Naive thymus-derived CD4-positive, alpha-beta T cell (primary cell): ENCODE data around the gene PCGF5. TPM values are rescaled to one million over a fixed set of nuclear protein-coding genes. Genes with fewer than 3 reads are reported as not detected.
"Not testable (repeated sequence)": the region's sequence is repeated elsewhere in the genome, so short reads cannot be mapped to it uniquely, and the experiment has no call there.

Experiments used
- ATAC-seq: fragments of 150-1000 bp; cut with Tn5 transposase; 2 replicates; pipeline ENCODE4 v1.10.0; 2021; ENCODE audit warnings: mild to moderate bottlenecking, moderate library complexity
- CTCF ChIA-PET: fragments of 350-600 bp; sonication (Branson Sonifier 250); formaldehyde crosslinking; loops from one replicate; lab custom pipeline; 2021; ENCODE audit warnings: antibody characterized with exemption; lab: Charles Lee
- POLR2A ChIA-PET: fragments of 350-600 bp; sonication (Branson Sonifier 250); formaldehyde crosslinking; loops from one replicate; lab custom pipeline; 2021; ENCODE audit warnings: antibody characterized with exemption, inconsistent platforms; lab: Charles Lee
- DNase-seq, 9 donors: peaks; one replicate each; pipeline versions ENCODE4 v3.0.0 to v3.0.0-alpha.2; 2020 to 2022; ENCODE audit warnings: mixed read lengths in 1 of 9
- H3K27ac ChIP-seq: one replicate; pipeline ENCODE4 v1.7.0; 2013; ENCODE audit warnings: mild to moderate bottlenecking, low read depth, low read length, moderate library complexity
- H3K27me3 ChIP-seq, 2 donors: one replicate each; pipeline ENCODE4 v1.7.0; 2013; ENCODE audit warnings: low read length in 2 of 2, mild to moderate bottlenecking in 2 of 2, moderate library complexity in 2 of 2; ENCODE audit not compliant: control insufficient read depth in 2 of 2, insufficient read depth in 2 of 2
- H3K36me3 ChIP-seq, 3 experiments: 1 replicate in 2 of 3; 2 replicates in 1 of 3; pipeline ENCODE4 v1.7.0; 2013; ENCODE audit warnings: low read length in 3 of 3, mild to moderate bottlenecking in 3 of 3, moderate library complexity in 1 of 3; ENCODE audit not compliant: insufficient read depth in 3 of 3, control insufficient read depth in 2 of 3
- H3K4me1 ChIP-seq, 2 donors: one replicate each; pipeline ENCODE4 v1.7.0; 2013; ENCODE audit warnings: low read length in 2 of 2, mild to moderate bottlenecking in 2 of 2, moderate library complexity in 1 of 2; ENCODE audit not compliant: control insufficient read depth in 2 of 2, insufficient read depth in 2 of 2
- H3K4me3 ChIP-seq: 2 replicates; pipeline ENCODE4 v1.7.0; 2013; ENCODE audit warnings: mild to moderate bottlenecking, low read length
- H3K9me3 ChIP-seq, 3 experiments: 1 replicate in 2 of 3; 2 replicates in 1 of 3; pipeline ENCODE4 v1.7.0; 2013; ENCODE audit warnings: low read length in 3 of 3; ENCODE audit not compliant: control insufficient read depth in 2 of 3
- H3K27ac Mint-ChIP-seq, 9 donors: one replicate each; pipeline ENCODE4 v1.8.0; 2020 to 2022; ENCODE audit warnings: mixed read lengths in 9 of 9, mild to moderate bottlenecking in 8 of 9, moderate library complexity in 5 of 9, inconsistent platforms in 2 of 9
- H3K27me3 Mint-ChIP-seq, 5 donors: one replicate each; pipeline ENCODE4 v1.8.0; 2021 to 2022; ENCODE audit warnings: mixed read lengths in 5 of 5, mild to moderate bottlenecking in 1 of 5
- H3K36me3 Mint-ChIP-seq, 5 donors: one replicate each; pipeline ENCODE4 v1.8.0; 2020 to 2022; ENCODE audit warnings: mixed read lengths in 5 of 5, mild to moderate bottlenecking in 3 of 5, inconsistent platforms in 1 of 5
- H3K4me1 Mint-ChIP-seq, 7 donors: one replicate each; pipeline ENCODE4 v1.8.0; 2020 to 2022; ENCODE audit warnings: mixed read lengths in 7 of 7, mild to moderate bottlenecking in 3 of 7, inconsistent platforms in 1 of 7
- H3K4me3 Mint-ChIP-seq, 10 donors: one replicate each; pipeline ENCODE4 v1.8.0; 2020 to 2022; ENCODE audit warnings: mild to moderate bottlenecking in 10 of 10, mixed read lengths in 10 of 10, moderate library complexity in 6 of 10, inconsistent platforms in 2 of 10
- H3K9me3 Mint-ChIP-seq, 11 donors: one replicate each; pipeline ENCODE4 v1.8.0; 2020 to 2022; ENCODE audit warnings: mixed read lengths in 11 of 11, mild to moderate bottlenecking in 4 of 11, inconsistent platforms in 1 of 11, moderate library complexity in 1 of 11
- intact Hi-C, 2 donors: fragments of 100-400 bp; cut with micrococcal nuclease; formaldehyde crosslinking; loops; one replicate each; pipeline ENCODE4 v1.15.1; 2023
- polyA plus RNA-seq, 2 donors: library from polyadenylated mRNA; unstranded; fragments of 300-500 nt; fragmentation: Illumina TruSeq; gene quantifications; one replicate each; pipeline ENCODE4 v1.2.3, GENCODE V29; 2021
- total RNA-seq, 6 experiments: library from RNA in 5 of 6; stranded (reverse) in 5 of 6; gene quantifications; 1 replicate in 5 of 6; 2 replicates in 1 of 6; pipeline ENCODE4 v1.2.3 and lab custom pipeline; 2021 to 2026

The PCGF5 gene
- total and polyA plus RNA-seq, 7 experiments from 2014 or later = 41.2 to 69.9 (median 57.4) TPM

GRCh38 chr10:91313796-91314485, 93.5 kb downstream of the PCGF5 start:
- Mint-ChIP-seq H3K4me1 (peaks cover 0 to 9% (median 3%) of the 10 kb centered on the region in 7 donors), H3K36me3 (no peaks in the 10 kb centered on the region), H3K27ac (peak overlapping the region in 1 of 9 donors; percentile 64), H3K4me3 (peak overlapping the region in 1 of 10 donors; percentile 10), H3K9me3 (no peaks in the 10 kb centered on the region), H3K27me3 (peaks cover 5 to 21% (median 14%) of the 10 kb centered on the region in 5 donors)
- POLR2A ChIA-PET = no interaction called here
- no peak overlapping the region for H3K27ac ChIP-seq
- H3K36me3 ChIP-seq = no peaks in the 10 kb centered on the region
- no peaks in the 10 kb centered on the region for H3K27me3 ChIP-seq
- no peaks in the 10 kb centered on the region for H3K9me3 ChIP-seq
- no peak overlapping the region for H3K4me3 ChIP-seq
- CTCF ChIA-PET = interaction anchor here (0.5 kb wide), 1 partner anchor 62 kb away, joined by 4 read pairs; no protein-coding TSS in a partner anchor
- intact Hi-C loops = no loop called here
- peak; percentile 63 for ATAC-seq
- peak in 1 of 9 donors; percentile 12 for DNase-seq
- H3K4me1 ChIP-seq = no peaks in the 10 kb centered on the region

GRCh38 chr10:91316486-91316885, 96.0 kb downstream of the PCGF5 start:
- no peaks in the 10 kb centered on the region for H3K36me3 Mint-ChIP-seq
- Histone ChIP-seq H3K4me3 (no peak overlapping the region), H3K27ac (no peak overlapping the region), H3K27me3 (no peaks in the 10 kb centered on the region), H3K4me1 (no peaks in the 10 kb centered on the region), H3K9me3 (no peaks in the 10 kb centered on the region), H3K36me3 (no peaks in the 10 kb centered on the region)
- no peak overlapping the region for H3K27ac Mint-ChIP-seq
- ChIA-PET CTCF (no interaction called here), POLR2A (no interaction called here)
- H3K9me3 Mint-ChIP-seq = peaks cover 0 to 2% (median 0%) of the 10 kb centered on the region in 11 donors
- no peak for DNase-seq
- peaks cover 0 to 9% (median 3%) of the 10 kb centered on the region in 7 donors for H3K4me1 Mint-ChIP-seq
- H3K4me3 Mint-ChIP-seq = no peak overlapping the region
- intact Hi-C loops = no loop called here
- peaks cover 0 to 12% (median 5%) of the 10 kb centered on the region in 5 donors for H3K27me3 Mint-ChIP-seq
- no peak for ATAC-seq

- Mint-ChIP-seq H3K27ac (no peak overlapping the region), H3K9me3 (peaks cover 0 to 2% (median 0%) of the 10 kb centered on the region in 11 donors), H3K36me3 (no peaks in the 10 kb centered on the region), H3K27me3 (peaks cover 0 to 5% (median 0%) of the 10 kb centered on the region in 5 donors), H3K4me3 (no peak overlapping the region), H3K4me1 (peaks cover 0 to 9% (median 3%) of the 10 kb centered on the region in 7 donors)
- Histone ChIP-seq H3K9me3 (no peaks in the 10 kb centered on the region), H3K36me3 (no peaks in the 10 kb centered on the region), H3K27me3 (no peaks in the 10 kb centered on the region), H3K4me1 (no peaks in the 10 kb centered on the region), H3K27ac (no peak overlapping the region), H3K4me3 (no peak overlapping the region)
- no peak for ATAC-seq
- POLR2A ChIA-PET = no interaction called here
- CTCF ChIA-PET = no interaction called here
- intact Hi-C loops = no loop called here
- DNase-seq = no peak
Observed at GRCh38 chr10:91317541-91317940, 97.1 kb downstream of the PCGF5 start.

GRCh38 chr10:91319336-91319735, 98.9 kb downstream of the PCGF5 start:
- H3K9me3 ChIP-seq = no peaks in the 10 kb centered on the region
- no peaks in the 10 kb centered on the region for H3K36me3 ChIP-seq
- peaks cover 0 to 4% (median under 1%) of the 10 kb centered on the region in 5 donors for H3K27me3 Mint-ChIP-seq
- H3K4me3 Mint-ChIP-seq = no peak overlapping the region
- no peak overlapping the region for H3K27ac ChIP-seq
- H3K9me3 Mint-ChIP-seq = peaks cover 0 to 2% (median 0%) of the 10 kb centered on the region in 11 donors
- no peaks in the 10 kb centered on the region for H3K4me1 ChIP-seq
- no peak overlapping the region for H3K27ac Mint-ChIP-seq
- H3K4me1 Mint-ChIP-seq = peaks cover 0 to under 1% (median 0%) of the 10 kb centered on the region in 7 donors
- intact Hi-C loops = no loop called here
- ChIA-PET POLR2A (no interaction called here), CTCF (interaction anchor here (0.9 kb wide), 1 partner anchor 21 kb away, joined by 4 read pairs; no protein-coding TSS in a partner anchor)
- H3K27me3 ChIP-seq = no peaks in the 10 kb centered on the region
- H3K4me3 ChIP-seq = no peak overlapping the region
- ATAC-seq (no peak), DNase-seq (no peak)
- H3K36me3 Mint-ChIP-seq = no peaks in the 10 kb centered on the region

- H3K27ac ChIP-seq, H3K36me3 Mint-ChIP-seq, POLR2A ChIA-PET, H3K4me3 ChIP-seq, H3K4me3 Mint-ChIP-seq, H3K4me1 Mint-ChIP-seq, CTCF ChIA-PET, H3K27me3 ChIP-seq, intact Hi-C loops, H3K4me1 ChIP-seq, H3K9me3 ChIP-seq, DNase-seq, ATAC-seq, H3K36me3 ChIP-seq, H3K27ac Mint-ChIP-seq: not testable (repeated sequence)
- peaks cover 0 to 14% (median 0%) of the 10 kb centered on the region in 11 donors for H3K9me3 Mint-ChIP-seq
- peaks cover 0 to 13% (median 3%) of the 10 kb centered on the region in 5 donors for H3K27me3 Mint-ChIP-seq
Observed at GRCh38 chr10:91323293-91323905, 102.9 kb downstream of the PCGF5 start.

GRCh38 chr10:91328320-91328984, 108.0 kb downstream of the PCGF5 start:
- H3K27ac ChIP-seq = no peak overlapping the region
- POLR2A ChIA-PET = no interaction called here
- Mint-ChIP-seq H3K27ac (no peak overlapping the region), H3K36me3 (no peaks in the 10 kb centered on the region), H3K4me3 (no peak overlapping the region), H3K4me1 (no peaks in the 10 kb centered on the region), H3K27me3 (peaks cover 2 to 32% (median 14%) of the 10 kb centered on the region in 5 donors), H3K9me3 (peaks cover 0 to 20% (median 2%) of the 10 kb centered on the region in 11 donors)
- H3K9me3 ChIP-seq = no peaks in the 10 kb centered on the region
- H3K36me3 ChIP-seq = no peaks in the 10 kb centered on the region
- ATAC-seq (no peak), DNase-seq (no peak)
- no peak overlapping the region for H3K4me3 ChIP-seq
- H3K27me3 ChIP-seq = peaks cover 0 to 5% of the 10 kb centered on the region in 2 donors
- intact Hi-C loops = no loop called here
- no peaks in the 10 kb centered on the region for H3K4me1 ChIP-seq
- CTCF ChIA-PET = interaction anchor here (0.6 kb wide), 1 partner anchor 633 kb away, joined by 3 read pairs; no protein-coding TSS in a partner anchor
